Right cardiac atrium (tissue), 5 donors: ENCODE measurements around the gene MX2. TPM values are rescaled to one million over a fixed set of nuclear protein-coding genes. Genes with fewer than 3 reads are reported as not detected.

Experiments
- ATAC-seq, 2 donors: fragments of 200-7000 bp; cut with Tn5 transposase; one replicate each; pipeline versions ENCODE4 v1.8.0 to v1.9.1; 2020; ENCODE audit warnings: moderate library complexity in 2 of 2, mild to moderate bottlenecking in 1 of 2
- DNase-seq, 3 donors: peaks; one replicate each; pipeline ENCODE4 v3.0.0-alpha.2; 2020
- H3K27ac ChIP-seq: one replicate; pipeline ENCODE4 v1.5.1; 2013; ENCODE audit warnings: mild to moderate bottlenecking, low read length, control low read depth, moderate library complexity
- H3K27me3 ChIP-seq: one replicate; pipeline ENCODE4 v1.6.1; 2013; ENCODE audit not compliant: control insufficient read depth, insufficient read depth
- H3K4me1 ChIP-seq: one replicate; pipeline ENCODE4 v1.6.1; 2013; ENCODE audit warnings: low read length; ENCODE audit not compliant: control insufficient read depth, insufficient read depth
- H3K4me3 ChIP-seq: one replicate; pipeline ENCODE4 v1.5.1; 2013; ENCODE audit warnings: low read length, control low read depth
- H3K9me3 ChIP-seq: one replicate; pipeline ENCODE4 v1.6.1; 2013; ENCODE audit warnings: low read length; ENCODE audit not compliant: control insufficient read depth
- WGBS: extraction: QIAGEN DNeasy Blood & Tissue Kit; methylation state at CpG from one replicate; pipeline ENCODE4 v1.1.7; 2013; 5-methylcytosine and 5-hydroxymethylcytosine counted together
- intact Hi-C, 4 donors: fragments of 100-400 bp; cut with DNase I; formaldehyde crosslinking; loops; one replicate each; pipeline versions ENCODE4 v1.11.0 to v1.14.0; 2022 to 2023
- polyA plus RNA-seq: library from polyadenylated mRNA; stranded (reverse); fragments of 200-250 nt; gene quantifications from one replicate; pipeline ENCODE4 v1.2.3, GENCODE V29; 2013
- total RNA-seq, 4 donors: library from RNA; stranded (reverse); fragmentation: NEBNext Ultra II Directional; extraction: Animal tissue kit (Norgen Biotek cat#: 25700); gene quantifications; one replicate each; pipeline ENCODE4 v1.2.1, GENCODE V29; 2021
- donor health status: healthy with polysubstance abuse.
- donor health status: DM: no; HTN: yes; CAD: no.
- donor health status: DM: no; HTN: no; CAD: no.
- donor health status: DM: no; HTN: yes; CAD: no; lungs with severe emphysema.
- donor health status: DM: yes; HTN: yes; CAD: no.

Gene MX2
- total and polyA plus RNA-seq, 5 donors: 5.5 to 13.1 (median 10.0) TPM

- Histone ChIP-seq H3K27me3 (no peaks in the 10 kb centered on the region), H3K27ac (no peak overlapping the region), H3K4me3 (no peak overlapping the region), H3K9me3 (no peaks in the 10 kb centered on the region), H3K4me1 (no peaks in the 10 kb centered on the region)
- WGBS: 88% methylated on average over 8 of the region's 8 CpGs
- intact Hi-C loops: no loop called here
- ATAC-seq: no peak
- DNase-seq: no peak
These were observed 32.1 kb downstream of the MX2 start for GRCh38 chr21:41393876-41394465.

DNA sequence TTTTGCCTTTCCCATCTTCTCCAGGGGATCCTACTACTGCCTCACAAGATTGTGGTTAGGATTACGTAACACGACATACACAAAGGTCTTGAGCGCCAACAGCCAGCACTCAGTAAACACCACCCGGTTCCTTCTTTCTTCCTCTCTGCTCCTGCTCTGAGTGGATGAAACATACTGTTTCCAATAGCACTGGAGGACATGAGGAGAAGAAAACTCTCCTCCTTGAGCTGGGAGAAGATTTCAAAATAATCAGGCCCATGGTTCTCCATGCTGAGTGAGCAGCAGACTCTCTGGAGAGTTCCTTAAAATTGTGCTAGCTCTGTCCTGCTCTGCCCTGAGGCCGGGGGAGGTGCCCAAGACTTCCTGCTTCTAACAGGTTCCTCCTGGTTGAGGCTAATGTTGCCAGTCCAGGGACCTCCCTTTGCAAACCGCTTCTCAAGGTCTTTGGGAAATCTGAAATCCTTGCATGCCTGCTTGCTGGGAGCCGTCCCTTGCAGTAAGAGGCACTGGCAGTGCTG is 34.8 kb downstream of the MX2 start:
- 65% methylated on average over 7 of the region's 7 CpGs for WGBS
- H3K4me3 ChIP-seq: no peak overlapping the region
- H3K9me3 ChIP-seq: no peaks in the 10 kb centered on the region
- DNase-seq (peak in 2 of 3 donors; percentile 74 to 79), ATAC-seq (peak; percentile 65 to 69)
- H3K27ac ChIP-seq: no peak overlapping the region
- no peaks in the 10 kb centered on the region for H3K4me1 ChIP-seq
- no peaks in the 10 kb centered on the region for H3K27me3 ChIP-seq
- intact Hi-C loops: no loop called here

DNA sequence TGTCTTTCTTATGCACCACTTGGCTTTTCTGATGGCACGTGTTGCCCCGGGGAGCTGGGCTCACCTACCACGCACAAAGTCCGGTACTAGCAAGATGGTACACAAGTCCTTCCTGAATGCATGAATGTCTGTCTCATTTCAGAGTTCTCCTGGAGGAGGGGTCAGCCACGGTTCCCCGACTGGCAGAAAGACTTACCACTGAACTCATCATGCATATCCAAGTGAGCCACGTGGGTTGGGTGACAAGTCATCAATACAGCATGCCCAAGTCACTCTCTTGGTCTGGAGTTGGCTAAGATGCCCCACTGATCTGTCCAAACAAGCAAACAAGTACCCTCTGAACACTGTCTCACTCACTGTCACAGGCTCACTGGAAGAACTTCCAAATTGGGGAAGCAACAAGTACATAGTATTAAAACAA is 35.7 kb downstream of the MX2 start:
- no peak for ATAC-seq
- no peaks in the 10 kb centered on the region for H3K9me3 ChIP-seq
- DNase-seq: no peak
- no peak overlapping the region for H3K27ac ChIP-seq
- no peaks in the 10 kb centered on the region for H3K27me3 ChIP-seq
- no peak overlapping the region for H3K4me3 ChIP-seq
- 88% methylated on average over 7 of the region's 7 CpGs for WGBS
- H3K4me1 ChIP-seq: no peaks in the 10 kb centered on the region
- intact Hi-C loops: no loop called here

DNA sequence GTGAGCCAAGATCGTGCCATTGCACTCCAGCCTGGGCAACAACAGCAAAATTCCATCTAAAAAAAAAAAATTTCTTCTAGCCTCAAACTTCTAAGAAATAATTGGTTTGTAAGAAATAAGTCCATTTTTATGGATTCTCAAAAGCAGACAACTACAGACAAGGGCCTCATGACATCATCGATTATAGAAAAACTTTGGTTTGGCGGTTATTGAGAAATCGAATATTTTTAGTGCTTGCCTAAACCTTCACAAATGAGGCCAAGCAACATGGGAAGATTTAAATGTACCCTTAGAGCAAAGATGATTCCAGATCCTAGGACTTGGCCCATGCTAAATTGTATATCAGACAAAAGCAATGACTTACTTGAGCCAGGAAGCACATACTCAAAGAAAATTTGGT is 36.4 kb downstream of the MX2 start:
- ATAC-seq: no peak
- no peaks in the 10 kb centered on the region for H3K9me3 ChIP-seq
- no peak for DNase-seq
- WGBS: 91% methylated on average over 4 of the region's 4 CpGs
- intact Hi-C loops: no loop called here
- H3K27ac ChIP-seq: no peak overlapping the region
- H3K27me3 ChIP-seq: no peaks in the 10 kb centered on the region
- no peak overlapping the region for H3K4me3 ChIP-seq
- no peaks in the 10 kb centered on the region for H3K4me1 ChIP-seq

DNA sequence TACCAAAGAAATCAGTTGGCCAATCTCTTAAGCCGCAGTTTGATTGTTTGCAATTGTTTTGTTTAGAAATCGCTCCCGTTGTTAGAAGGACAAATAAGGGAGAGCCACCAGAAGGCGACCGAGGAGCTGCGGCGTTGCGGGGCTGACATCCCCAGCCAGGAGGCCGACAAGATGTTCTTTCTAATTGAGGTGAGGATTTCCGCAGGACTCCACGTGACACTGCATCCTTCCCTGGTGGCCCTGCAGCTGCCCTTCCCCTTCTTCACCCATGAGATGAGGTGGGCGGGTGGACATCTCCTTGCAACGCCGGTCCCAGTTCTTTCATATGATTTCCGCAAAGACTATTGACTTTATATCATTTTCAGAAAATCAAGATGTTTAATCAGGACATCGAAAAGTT is 37.0 kb downstream of the MX2 start:
- H3K4me1 ChIP-seq: no peaks in the 10 kb centered on the region
- intact Hi-C loops: no loop called here
- H3K27me3 ChIP-seq: no peaks in the 10 kb centered on the region
- 96% methylated on average over 16 of the region's 16 CpGs for WGBS
- DNase-seq (no peak), ATAC-seq (no peak)
- H3K4me3 ChIP-seq: no peak overlapping the region
- no peak overlapping the region for H3K27ac ChIP-seq
- no peaks in the 10 kb centered on the region for H3K9me3 ChIP-seq

GRCh38 chr21:41399246-41399800 is 37.5 kb downstream of the MX2 start:
- H3K27me3 ChIP-seq: no peaks in the 10 kb centered on the region
- no peaks in the 10 kb centered on the region for H3K4me1 ChIP-seq
- H3K4me3 ChIP-seq: no peak overlapping the region
- 88% methylated on average over 7 of the region's 7 CpGs for WGBS
- no peak overlapping the region for H3K27ac ChIP-seq
- H3K9me3 ChIP-seq: no peaks in the 10 kb centered on the region
- intact Hi-C loops: no loop called here
- ATAC-seq (no peak), DNase-seq (no peak)

DNA sequence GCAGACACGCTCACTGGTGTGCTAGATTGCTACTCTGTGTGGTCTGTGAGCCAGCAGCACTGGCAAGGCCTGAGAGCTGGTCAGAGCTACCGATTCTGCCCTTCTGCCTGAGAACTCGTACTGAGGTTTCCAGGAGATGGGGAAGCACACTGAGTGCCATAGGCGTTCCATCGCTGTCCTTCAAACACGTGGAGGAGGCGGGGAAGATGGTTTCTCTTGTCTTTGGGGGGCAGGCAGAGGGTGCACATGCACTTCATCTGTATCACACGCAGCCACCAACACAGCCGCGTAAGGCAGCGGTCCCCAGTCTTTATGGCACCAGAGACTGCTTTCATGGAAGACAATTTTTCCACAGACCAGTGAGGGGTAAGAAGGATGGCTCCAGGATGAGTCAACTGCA is 40.4 kb downstream of the MX2 start:
- 93% methylated on average over 11 of the region's 11 CpGs for WGBS
- DNase-seq (no peak), ATAC-seq (no peak)
- no peaks in the 10 kb centered on the region for H3K27me3 ChIP-seq
- H3K27ac ChIP-seq: no peak overlapping the region
- intact Hi-C loops: no loop called here
- no peak overlapping the region for H3K4me3 ChIP-seq
- H3K4me1 ChIP-seq: no peaks in the 10 kb centered on the region
- H3K9me3 ChIP-seq: no peaks in the 10 kb centered on the region

DNA sequence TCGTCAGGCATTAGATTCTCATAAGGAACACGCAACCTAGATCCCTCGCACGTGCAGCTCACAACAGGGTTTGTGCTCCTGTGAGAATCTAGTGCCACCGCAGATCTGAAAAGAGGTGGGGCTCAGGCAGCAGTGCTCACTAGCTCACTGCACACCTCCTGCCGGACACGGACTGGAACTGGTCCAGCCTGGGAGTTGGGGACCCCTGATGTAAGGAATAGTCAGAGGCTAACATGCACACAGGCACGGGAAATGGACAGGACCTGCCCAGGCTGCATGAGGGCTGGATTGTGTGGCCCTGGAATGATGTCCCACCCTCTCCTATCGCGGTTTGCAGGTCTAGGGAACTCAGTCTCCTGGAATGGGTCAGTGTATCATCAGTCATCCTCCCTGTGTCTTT is 41.0 kb downstream of the MX2 start:
- Histone ChIP-seq H3K4me1 (no peaks in the 10 kb centered on the region), H3K9me3 (no peaks in the 10 kb centered on the region), H3K27me3 (no peaks in the 10 kb centered on the region), H3K27ac (no peak overlapping the region), H3K4me3 (no peak overlapping the region)
- no peak for ATAC-seq
- DNase-seq: no peak
- intact Hi-C loops: no loop called here
- WGBS: 91% methylated on average over 10 of the region's 10 CpGs

DNA sequence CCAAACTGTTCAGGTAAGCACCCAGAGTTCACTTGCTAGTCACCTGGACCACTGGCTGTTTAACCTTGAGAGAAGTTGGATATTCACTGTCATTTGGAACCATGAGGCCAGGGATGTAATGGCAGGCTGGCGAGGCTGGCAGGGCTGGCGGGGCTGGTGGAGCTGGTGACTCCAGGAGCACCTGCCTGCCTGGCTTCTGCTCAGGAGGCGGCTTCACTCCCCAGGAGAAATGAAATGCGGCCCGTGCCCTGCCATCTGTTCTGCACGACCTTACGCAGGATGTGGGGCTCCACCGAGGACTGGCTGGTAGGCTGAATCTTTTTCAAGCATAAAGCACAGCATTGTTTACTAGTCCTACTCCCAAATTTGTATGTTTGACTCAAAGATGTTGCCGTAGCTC is 41.5 kb downstream of the MX2 start:
- no peaks in the 10 kb centered on the region for H3K4me1 ChIP-seq
- WGBS: 90% methylated on average over 9 of the region's 9 CpGs
- DNase-seq (no peak), ATAC-seq (no peak)
- intact Hi-C loops: no loop called here
- H3K9me3 ChIP-seq: no peaks in the 10 kb centered on the region
- no peak overlapping the region for H3K4me3 ChIP-seq
- no peak overlapping the region for H3K27ac ChIP-seq
- H3K27me3 ChIP-seq: no peaks in the 10 kb centered on the region

- WGBS: 92% methylated on average over 10 of the region's 10 CpGs
- Histone ChIP-seq H3K27ac (no peak overlapping the region), H3K27me3 (no peaks in the 10 kb centered on the region), H3K4me1 (no peaks in the 10 kb centered on the region), H3K9me3 (no peaks in the 10 kb centered on the region), H3K4me3 (no peak overlapping the region)
- ATAC-seq (no peak), DNase-seq (no peak)
- intact Hi-C loops: no loop called here
These were observed 42.1 kb downstream of the MX2 start for GRCh38 chr21:41403966-41404365.

GRCh38 chr21:41405321-41405720 is 43.5 kb downstream of the MX2 start:
- no peak overlapping the region for H3K27ac ChIP-seq
- H3K9me3 ChIP-seq: no peaks in the 10 kb centered on the region
- H3K4me3 ChIP-seq: no peak overlapping the region
- intact Hi-C loops: no loop called here
- ATAC-seq (no peak), DNase-seq (no peak)
- H3K4me1 ChIP-seq: no peaks in the 10 kb centered on the region
- no peaks in the 10 kb centered on the region for H3K27me3 ChIP-seq
- 93% methylated on average over 4 of the region's 4 CpGs for WGBS

- ATAC-seq (no peak), DNase-seq (no peak)
- 79% methylated on average over 6 of the region's 6 CpGs for WGBS
- Histone ChIP-seq H3K27me3 (no peaks in the 10 kb centered on the region), H3K27ac (no peak overlapping the region), H3K4me3 (no peak overlapping the region), H3K4me1 (no peaks in the 10 kb centered on the region), H3K9me3 (no peaks in the 10 kb centered on the region)
- intact Hi-C loops: no loop called here
These were observed 44.5 kb downstream of the MX2 start for GRCh38 chr21:41406340-41406739.
